ENCODE measurements around the gene DOCK2.

DNA sequence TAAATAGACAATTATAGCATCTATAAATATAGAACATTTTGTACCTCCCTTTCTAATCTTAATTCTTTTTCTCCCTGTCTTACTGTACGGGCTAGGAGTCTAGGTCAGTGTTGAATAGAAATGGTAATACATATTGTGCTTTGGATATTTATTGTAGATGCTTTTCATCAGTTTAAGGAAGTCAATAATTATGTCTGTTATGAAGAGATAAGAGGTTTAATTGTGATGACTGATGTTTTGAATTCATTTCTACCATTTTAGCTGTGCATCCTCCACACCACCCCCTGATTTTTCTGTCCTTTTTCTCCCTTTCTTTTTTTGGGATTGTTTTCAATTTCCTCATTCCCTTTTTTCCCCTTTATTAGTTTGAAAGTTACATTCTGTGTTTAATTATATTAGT, 95.8 kb downstream of the DOCK2 start:
- no peak for TF ChIP-seq SIN3A (IDR thresholded peaks at IDR 0.05; ENCODE audit: borderline replicate concordance, low read depth, low read length)
- TF ChIP-seq, protein P1, sequence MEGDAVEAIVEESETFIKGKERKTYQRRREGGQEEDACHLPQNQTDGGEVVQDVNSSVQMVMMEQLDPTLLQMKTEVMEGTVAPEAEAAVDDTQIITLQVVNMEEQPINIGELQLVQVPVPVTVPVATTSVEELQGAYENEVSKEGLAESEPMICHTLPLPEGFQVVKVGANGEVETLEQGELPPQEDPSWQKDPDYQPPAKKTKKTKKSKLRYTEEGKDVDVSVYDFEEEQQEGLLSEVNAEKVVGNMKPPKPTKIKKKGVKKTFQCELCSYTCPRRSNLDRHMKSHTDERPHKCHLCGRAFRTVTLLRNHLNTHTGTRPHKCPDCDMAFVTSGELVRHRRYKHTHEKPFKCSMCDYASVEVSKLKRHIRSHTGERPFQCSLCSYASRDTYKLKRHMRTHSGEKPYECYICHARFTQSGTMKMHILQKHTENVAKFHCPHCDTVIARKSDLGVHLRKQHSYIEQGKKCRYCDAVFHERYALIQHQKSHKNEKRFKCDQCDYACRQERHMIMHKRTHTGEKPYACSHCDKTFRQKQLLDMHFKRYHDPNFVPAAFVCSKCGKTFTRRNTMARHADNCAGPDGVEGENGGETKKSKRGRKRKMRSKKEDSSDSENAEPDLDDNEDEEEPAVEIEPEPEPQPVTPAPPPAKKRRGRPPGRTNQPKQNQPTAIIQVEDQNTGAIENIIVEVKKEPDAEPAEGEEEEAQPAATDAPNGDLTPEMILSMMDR (IDR thresholded peaks at IDR 0.05) = no peak
- TF ChIP-seq JUND (IDR thresholded peaks at IDR 0.05) = no peak
- TF ChIP-seq, protein P2, sequence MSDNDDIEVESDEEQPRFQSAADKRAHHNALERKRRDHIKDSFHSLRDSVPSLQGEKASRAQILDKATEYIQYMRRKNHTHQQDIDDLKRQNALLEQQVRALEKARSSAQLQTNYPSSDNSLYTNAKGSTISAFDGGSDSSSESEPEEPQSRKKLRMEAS (IDR thresholded peaks at IDR 0.05; ENCODE audit: low read depth) = no peak
- TF ChIP-seq EZH2phosphoT487 (IDR thresholded peaks at IDR 0.05; ENCODE audit: borderline replicate concordance, low read depth) = no peak

Data from SK-N-SH (cell line).